IPS-NIHi11 (cell line): ENCODE measurements around the gene ARHGEF28.

Experiments used
- DNase-seq: peaks from one replicate; pipeline ENCODE4 v3.0.0; 2012; ENCODE audit warnings: mixed read lengths, low spot score

Gene ARHGEF28

GRCh38 chr5:73783828-73784227, 157.8 kb downstream of the ARHGEF28 start:
- DNase-seq, result no peak

- DNase-seq, result no peak
These were observed 160.2 kb downstream of the ARHGEF28 start for GRCh38 chr5:73786043-73786831.

- no peak for DNase-seq
These were observed 163.9 kb downstream of the ARHGEF28 start for GRCh38 chr5:73789851-73790281.

- DNase-seq, result no peak
These were observed 165.4 kb downstream of the ARHGEF28 start for GRCh38 chr5:73791389-73791788.

- DNase-seq, result peak; percentile 79
These were observed 166.8 kb downstream of the ARHGEF28 start for GRCh38 chr5:73792687-73793320.

GRCh38 chr5:73793911-73794310, 167.9 kb downstream of the ARHGEF28 start:
- DNase-seq, result no peak

GRCh38 chr5:73796164-73797131, 170.5 kb downstream of the ARHGEF28 start:
- no peak for DNase-seq

- DNase-seq, result no peak
These were observed 171.1 kb downstream of the ARHGEF28 start for GRCh38 chr5:73797132-73797510.

GRCh38 chr5:73799401-73799972, 173.5 kb downstream of the ARHGEF28 start:
- DNase-seq, result no peak

GRCh38 chr5:73801686-73802085, 175.7 kb downstream of the ARHGEF28 start:
- DNase-seq, result no peak

- DNase-seq, result no peak
These were observed 179.5 kb downstream of the ARHGEF28 start for GRCh38 chr5:73805449-73805848.

- no peak for DNase-seq
These were observed 182.9 kb downstream of the ARHGEF28 start for GRCh38 chr5:73808911-73809310.

- DNase-seq, result no peak
These were observed 184.4 kb downstream of the ARHGEF28 start for GRCh38 chr5:73810429-73810828.

- DNase-seq, result no peak
These were observed 186.5 kb downstream of the ARHGEF28 start for GRCh38 chr5:73812457-73812856.

GRCh38 chr5:73812962-73813588, 187.1 kb downstream of the ARHGEF28 start:
- no peak for DNase-seq

GRCh38 chr5:73814233-73814846, 188.3 kb downstream of the ARHGEF28 start:
- no peak for DNase-seq

GRCh38 chr5:73815631-73816030, 189.6 kb downstream of the ARHGEF28 start:
- DNase-seq, result no peak

GRCh38 chr5:73816656-73817420, 190.8 kb downstream of the ARHGEF28 start:
- DNase-seq, result no peak

- no peak for DNase-seq
These were observed 192.4 kb downstream of the ARHGEF28 start for GRCh38 chr5:73818357-73818756.

GRCh38 chr5:73820326-73820725, 194.3 kb downstream of the ARHGEF28 start:
- DNase-seq, result no peak
